ENCODE results near the gene WFIKKN2. TPM values are rescaled to one million over a fixed set of nuclear protein-coding genes. Genes with fewer than 3 reads are reported as not detected.
A peak's percentile ranks its signal among the peaks of the same experiment; 100 is the strongest.

Gene WFIKKN2
- total RNA-seq, 1 experiment from 2014 or later = 0.05 TPM

GRCh38 chr17:50845240-50846147 is 10.1 kb downstream of the WFIKKN2 start:
- Histone ChIP-seq H3K9me2 (ENCODE audit: insufficient read depth) (no peaks in the 10 kb centered on the region), H3K4me3 (replicated peaks in 1 of 2; ENCODE audit: low read depth in 1 of 2, low read length in 2 of 2) (no peak overlapping the region), H3K4me2 (ENCODE audit: low read length) (peak overlapping the region; percentile 41), H3K27ac (ENCODE audit: low read depth, low read length) (no peak overlapping the region), H3K27me3 (ENCODE audit: insufficient read depth, low read length) (no peaks in the 10 kb centered on the region), H3K9me3 (ENCODE audit: control insufficient read depth in 1 of 2, insufficient read depth in 1 of 2, low read depth in 1 of 2, low read length in 2 of 2) (no peaks in the 10 kb centered on the region), H3K79me2 (ENCODE audit: insufficient read depth, low read length) (no peaks in the 10 kb centered on the region), H3K4me1 (ENCODE audit: control insufficient read depth in 1 of 2, insufficient read depth in 2 of 2, low read length in 2 of 2) (peaks cover 0 to 22% of the 10 kb centered on the region in 2 experiments; a peak in 2 of 4 replicates), H3K36me3 (ENCODE audit: control insufficient read depth in 1 of 2, insufficient read depth in 2 of 2, low read length in 2 of 2) (no peaks in the 10 kb centered on the region), H2AFZ (ENCODE audit: low read depth, low read length, poor library complexity, severe bottlenecking) (no peak overlapping the region), H4K20me1 (ENCODE audit: insufficient read depth) (no peaks in the 10 kb centered on the region), H3K9ac (ENCODE audit: low read length) (no peak overlapping the region)
- ChIA-PET CTCF (interaction anchor here (1.0 to 6.8 kb wide), 3 partner anchors 18 to 62 kb away, joined by 3 to 127 read pairs (median 5); no protein-coding TSS in a partner anchor), RAD21 (ENCODE audit: low non-redundant PET in 1 of 2, low total read pairs in 2 of 2, uncharacterized antibody in 2 of 2, unreplicated experiment in 2 of 2) (interaction anchor here in 1 of 2 experiments (0.6 kb wide), 1 partner anchor 211 kb away, joined by 4 read pairs; no protein-coding TSS in a partner anchor), POLR2A (interaction anchor here (0.5 to 2.0 kb wide), 2 partner anchors 21 to 280 kb away, joined by 4 to 5 read pairs; partner anchors contain the start of gene TOB1)
- TF ChIP-seq TCF7L2 (IDR thresholded peaks at IDR 0.05; ENCODE audit: borderline replicate concordance, extremely low read depth, insufficient read depth, insufficient read length) = no peak
- no peak for TF ChIP-seq SIN3A (IDR thresholded peaks at IDR 0.05; ENCODE audit: low read depth)
- no peak for TF ChIP-seq RAD21 (IDR thresholded peaks at IDR 0.05; ENCODE audit: low read depth)
- TF ChIP-seq SP1 (IDR thresholded peaks at IDR 0.05; ENCODE audit: low read depth) = no peak
- TF ChIP-seq, protein P1, sequence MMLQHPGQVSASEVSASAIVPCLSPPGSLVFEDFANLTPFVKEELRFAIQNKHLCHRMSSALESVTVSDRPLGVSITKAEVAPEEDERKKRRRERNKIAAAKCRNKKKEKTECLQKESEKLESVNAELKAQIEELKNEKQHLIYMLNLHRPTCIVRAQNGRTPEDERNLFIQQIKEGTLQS (IDR thresholded peaks at IDR 0.05) = no peak
- TF ChIP-seq CTCF (IDR thresholded peaks at IDR 0.05 in 2 of 3, conservative IDR thresholded peaks at IDR 0.05 in 1 of 3; ENCODE audit: borderline replicate concordance in 1 of 3, insufficient read depth in 1 of 3, low read depth in 2 of 3, low read length in 2 of 3) = no peak
- TF ChIP-seq YY1 (IDR thresholded peaks at IDR 0.05; ENCODE audit: extremely low read depth, insufficient replicate concordance, low read depth, low read length) = no peak
- no peak for TF ChIP-seq REST (IDR thresholded peaks at IDR 0.05; ENCODE audit: low read depth)
- TF ChIP-seq EZH2 (IDR thresholded peaks at IDR 0.05) = no peak
- BruUV-seq (replicated peaks) = no TSS peak
- no peak; the same call in 1 of the 2 replicates for ATAC-seq
- intact Hi-C loops (cut with micrococcal nuclease) = no loop called here
- no peak for DNase-seq (ENCODE audit: low read depth, low spot score)
